ENCODE data around the gene LTB4R2.

GRCh38 chr14:24325963-24326362 lies 16.0 kb downstream of the LTB4R2 start:
- TF ChIP-seq CTCF (conservative IDR thresholded peaks at IDR 0.05; ENCODE audit: low read length) (no peak), EZH2phosphoT487 (IDR thresholded peaks at IDR 0.05; ENCODE audit: borderline replicate concordance, low read depth, low read length) (no peak)

Measured in OCI-LY7 (cell line).